GM18870 (cell line): ENCODE measurements around the gene HCST.
"Not testable (repeated sequence)": the region's sequence is repeated elsewhere in the genome, so short reads cannot be mapped to it uniquely, and the experiment has no call there.

ENCODE experiments used
- ATAC-seq: cut with Tn5 transposase; IDR thresholded peaks from one replicate; pipeline ENCODE4 v1.9.1; 2021; ENCODE audit warnings: moderate library complexity; ENCODE audit not compliant: unreplicated experiment

Gene HCST

DNA sequence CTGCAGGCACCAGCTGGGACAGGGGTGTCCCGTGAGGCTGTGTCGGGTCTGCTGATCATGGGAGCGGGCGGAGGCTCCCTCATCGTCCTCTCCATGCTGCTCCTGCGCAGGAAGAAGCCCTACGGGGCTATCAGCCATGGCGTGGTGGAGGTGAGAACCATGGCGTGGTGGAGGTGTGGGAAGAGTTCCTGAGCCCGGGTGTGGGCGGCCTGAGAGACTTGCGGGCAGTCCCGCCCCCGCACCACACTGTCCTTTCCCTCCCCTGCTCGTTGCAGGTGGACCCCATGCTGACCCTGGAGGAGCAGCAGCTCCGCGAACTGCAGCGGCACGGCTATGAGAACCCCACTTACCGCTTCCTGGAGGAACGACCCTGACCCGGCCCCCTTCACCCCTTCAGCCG lies 23.3 kb upstream of the HCST start:
- ATAC-seq = no peak

DNA sequence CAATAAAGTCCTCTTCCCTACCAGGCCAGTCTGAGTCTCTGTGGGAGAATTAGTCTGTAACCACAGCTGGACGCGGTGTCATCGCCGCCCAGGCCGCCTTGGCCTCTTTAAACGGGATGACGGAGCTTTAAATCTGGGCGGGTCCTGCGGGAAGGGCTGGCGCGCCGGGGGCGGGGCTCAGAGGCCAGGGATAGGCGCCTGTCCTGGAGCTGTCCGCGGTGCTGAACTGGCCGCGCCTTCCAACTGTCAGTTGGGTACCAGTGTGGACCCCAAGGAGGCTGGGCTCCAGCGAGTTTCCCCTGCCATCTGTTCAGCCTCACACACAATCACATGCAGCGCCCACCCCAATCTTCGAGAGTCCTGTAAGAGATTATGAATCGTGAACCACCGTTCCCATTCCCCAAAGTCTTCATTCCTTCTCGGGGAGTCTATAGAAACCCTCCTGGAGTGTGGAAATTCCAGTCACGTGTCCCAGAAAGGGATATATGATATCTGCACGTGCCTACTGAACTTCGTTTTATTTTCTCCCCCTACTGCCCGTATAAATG lies 22.5 kb upstream of the HCST start:
- no peak for ATAC-seq

DNA sequence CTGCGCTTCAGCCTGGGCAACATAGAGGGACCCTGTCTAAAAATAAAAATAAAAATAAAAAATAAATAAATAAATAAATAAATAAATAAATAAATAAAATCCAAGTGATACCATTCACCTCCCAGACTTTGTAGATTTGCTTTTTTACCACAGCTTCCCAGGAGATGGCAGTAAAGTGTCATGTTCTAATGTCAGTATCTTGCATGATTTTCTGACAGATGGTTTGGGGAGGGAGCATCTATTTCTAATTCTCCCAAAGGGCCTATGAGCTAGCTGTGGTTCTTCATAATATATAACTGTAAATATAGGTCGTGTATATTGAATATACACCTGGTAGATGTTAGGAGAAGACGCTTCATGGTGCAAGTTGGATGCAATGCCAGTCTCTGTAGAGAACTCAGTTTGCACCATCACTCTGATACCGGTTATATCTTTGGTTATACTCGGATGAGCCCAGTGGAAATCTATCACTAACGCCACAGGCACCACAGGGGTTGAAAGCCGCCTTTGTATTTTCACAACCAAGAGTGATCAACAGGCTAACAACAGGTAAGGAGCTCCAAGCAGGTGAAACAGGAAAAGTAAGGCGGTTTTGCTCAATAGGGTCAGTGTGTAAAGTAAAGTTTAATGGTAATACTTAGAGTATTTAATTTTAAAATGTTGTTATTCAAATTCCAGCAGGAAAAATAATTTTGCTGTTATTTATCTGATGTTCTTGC lies 20.1 kb upstream of the HCST start:
- ATAC-seq = no peak

DNA sequence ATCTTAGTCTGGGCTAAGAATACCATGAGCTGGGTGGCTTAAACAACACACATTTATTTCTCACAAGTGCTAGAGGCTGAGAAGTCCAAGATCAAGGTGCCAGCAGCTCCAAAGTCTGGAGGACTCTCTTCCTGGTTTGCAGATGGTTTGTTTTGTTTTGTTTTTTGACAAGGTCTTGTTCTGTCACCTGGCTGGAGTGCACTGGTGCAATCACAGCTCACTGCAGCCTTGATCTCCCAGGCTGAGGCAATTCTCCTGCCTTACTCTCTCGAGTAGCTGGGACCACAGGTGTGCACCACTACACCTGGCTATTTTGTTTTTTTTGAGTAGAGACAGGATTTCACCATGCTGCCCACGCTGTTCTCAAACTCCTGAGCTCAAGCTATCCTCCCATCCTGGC lies 18.4 kb upstream of the HCST start:
- no peak for ATAC-seq

DNA sequence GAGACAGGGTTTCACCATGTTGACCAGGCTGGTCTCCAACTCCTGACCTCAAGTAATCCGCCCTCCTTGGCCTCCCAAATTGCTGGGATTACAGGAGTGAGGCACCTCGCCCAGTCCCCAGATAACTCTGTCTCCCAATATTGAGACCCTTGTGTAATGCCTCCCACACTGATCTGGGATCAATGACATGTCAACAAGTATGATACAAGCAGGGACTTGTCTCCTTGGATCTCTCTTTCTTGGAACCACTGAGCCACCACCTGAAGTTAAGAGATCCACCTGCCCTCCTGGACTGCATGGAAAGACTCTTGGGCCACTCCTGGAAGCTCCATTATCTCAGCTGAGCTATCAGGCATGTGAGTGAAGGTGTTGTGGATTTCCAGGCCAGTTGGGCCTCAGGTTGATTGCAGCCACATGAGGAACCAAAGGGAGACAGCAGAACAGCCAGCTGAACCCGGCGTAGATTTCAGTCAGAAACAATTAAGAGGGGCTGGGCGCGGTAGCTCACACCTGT lies 17.0 kb upstream of the HCST start:
- ATAC-seq = no peak

DNA sequence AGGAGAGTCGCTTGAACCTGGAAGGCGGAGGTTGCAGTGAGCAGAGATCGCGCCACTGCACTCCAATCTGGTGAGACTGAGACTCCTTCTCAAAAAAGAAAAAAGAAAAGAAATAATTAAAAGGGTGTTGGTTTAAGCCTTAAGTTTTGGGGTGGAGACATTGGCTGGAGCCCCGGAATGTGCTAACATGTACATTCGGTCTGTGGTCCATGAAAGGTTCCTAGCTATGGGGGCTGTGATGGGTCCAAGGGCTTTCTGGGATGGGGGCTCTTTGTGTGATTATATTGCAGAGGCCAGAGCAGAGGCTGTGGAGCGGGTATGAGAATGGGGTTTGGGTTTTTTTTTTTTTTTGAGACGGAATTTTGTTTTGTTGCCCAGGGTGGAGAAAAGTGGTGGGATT lies 16.4 kb upstream of the HCST start:
- no peak for ATAC-seq

DNA sequence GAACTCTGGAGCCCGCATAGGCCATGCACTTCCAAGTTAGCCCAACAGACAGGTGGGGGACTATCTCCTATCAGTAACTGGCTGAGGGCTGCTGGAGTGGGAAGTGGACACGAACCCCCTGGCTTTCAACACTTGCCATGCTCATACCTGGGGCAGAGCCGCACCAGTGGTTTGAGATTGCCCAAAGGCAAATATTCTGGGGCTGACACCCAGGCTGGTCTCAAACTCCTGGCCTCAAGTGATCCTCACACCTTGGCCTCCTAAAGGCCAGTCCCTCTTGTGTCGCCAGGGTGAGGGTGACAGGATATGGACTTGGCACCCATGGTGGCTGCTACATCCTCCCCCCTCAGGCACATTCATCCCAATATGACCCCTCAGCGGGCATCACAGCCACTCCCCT lies 15.1 kb upstream of the HCST start:
- ATAC-seq = no peak

DNA sequence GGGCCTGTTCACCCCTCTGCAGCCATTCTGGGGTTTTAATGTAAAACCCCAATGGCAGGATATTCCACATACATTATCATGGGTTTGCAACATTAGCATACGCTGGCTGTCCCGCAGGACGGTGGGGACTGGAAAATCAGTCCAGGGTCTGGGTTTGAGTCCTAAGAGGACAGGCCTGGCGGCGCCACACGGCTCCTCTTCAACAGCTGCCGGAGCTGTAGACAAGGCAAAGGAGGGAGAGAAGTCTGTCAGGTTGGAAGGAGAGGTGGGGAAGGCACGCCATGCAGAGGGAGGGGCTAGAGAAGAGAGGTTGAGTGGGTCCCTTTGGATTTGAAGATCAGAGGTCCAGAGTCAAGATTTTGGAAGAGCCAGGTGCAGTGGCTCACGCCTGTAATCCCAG lies 13.9 kb upstream of the HCST start:
- ATAC-seq = no peak

DNA sequence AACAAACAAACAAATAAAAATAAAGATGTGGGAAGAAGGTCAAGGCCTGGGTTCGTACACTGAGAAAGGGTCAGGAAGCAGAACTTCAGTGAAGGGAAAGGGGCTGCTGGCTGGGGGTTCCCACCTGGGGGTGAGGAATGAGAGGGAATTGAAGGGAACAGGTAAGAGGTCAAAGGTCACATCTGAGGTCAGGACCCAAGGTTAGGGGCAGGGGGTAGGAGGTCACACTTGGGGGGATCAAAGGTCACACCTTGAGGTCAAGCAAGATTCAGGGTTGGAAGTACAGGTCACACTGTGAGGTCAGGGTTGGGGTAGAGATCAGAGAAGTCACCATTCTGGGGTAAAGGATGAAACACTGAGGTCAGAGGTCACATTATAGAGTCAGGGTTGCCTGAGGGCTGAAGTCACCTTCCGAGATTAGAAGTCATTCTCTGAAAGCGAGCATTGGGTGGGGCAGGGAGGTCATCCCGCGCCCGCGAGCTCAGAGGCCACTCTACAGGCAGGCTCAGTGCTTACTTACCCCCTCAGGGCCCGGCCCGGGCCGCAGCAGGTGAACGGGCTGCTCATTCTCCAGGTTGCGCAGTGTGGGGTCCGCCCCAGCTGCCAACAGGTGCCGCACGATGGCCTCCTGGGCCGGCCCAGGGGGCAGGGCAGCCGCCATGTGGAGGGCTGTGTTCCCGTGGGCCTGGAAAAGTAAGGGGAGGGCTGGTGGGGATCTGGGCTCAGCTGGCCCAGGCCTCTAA lies 12.8 kb upstream of the HCST start:
- ATAC-seq = no peak

DNA sequence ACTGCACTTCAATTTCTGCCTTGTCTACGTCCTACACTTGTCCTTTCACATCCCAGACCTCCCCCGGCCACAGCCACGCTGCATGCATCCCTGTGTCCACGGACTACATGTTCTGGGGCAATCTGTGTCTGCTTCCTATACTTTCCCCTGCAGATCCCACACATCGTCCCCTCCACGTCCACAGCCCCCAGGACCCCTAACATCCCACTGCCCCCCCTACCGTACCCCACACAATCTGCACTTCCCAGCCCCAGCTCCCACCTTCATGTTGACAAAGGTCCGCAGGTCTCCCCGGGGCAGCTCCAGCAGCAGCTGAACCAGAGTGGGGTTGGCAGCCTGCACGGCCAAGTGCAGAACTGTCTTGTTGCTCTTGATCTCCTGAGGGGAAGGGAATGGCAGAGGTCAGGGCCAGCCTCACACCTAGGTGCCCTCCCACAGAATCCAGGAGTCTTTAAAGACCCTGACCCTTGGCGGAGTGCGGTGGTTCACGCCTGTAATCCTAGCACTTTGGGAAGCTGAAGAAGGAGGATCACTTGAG lies 12.1 kb upstream of the HCST start:
- ATAC-seq = no peak

DNA sequence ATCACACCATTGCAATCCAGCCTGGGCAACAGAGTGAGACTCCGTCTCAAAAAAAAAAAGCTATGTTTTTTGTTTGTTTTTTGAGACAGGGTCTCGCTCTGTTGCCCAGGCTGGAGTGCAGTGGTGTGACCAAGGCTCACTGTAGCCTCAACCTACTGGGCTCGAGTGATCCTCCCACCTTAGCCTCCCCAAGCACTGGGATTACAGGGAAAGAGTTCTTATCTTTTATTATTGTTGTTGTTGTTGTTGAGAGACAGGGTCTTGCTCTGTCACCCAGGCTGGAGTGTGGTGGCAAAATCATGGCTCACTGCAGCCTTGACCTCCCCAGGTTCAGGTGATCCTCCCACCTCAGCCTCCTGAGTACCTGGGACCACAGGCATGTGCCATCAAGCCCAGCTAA lies 10.5 kb upstream of the HCST start:
- not testable (repeated sequence) for ATAC-seq

DNA sequence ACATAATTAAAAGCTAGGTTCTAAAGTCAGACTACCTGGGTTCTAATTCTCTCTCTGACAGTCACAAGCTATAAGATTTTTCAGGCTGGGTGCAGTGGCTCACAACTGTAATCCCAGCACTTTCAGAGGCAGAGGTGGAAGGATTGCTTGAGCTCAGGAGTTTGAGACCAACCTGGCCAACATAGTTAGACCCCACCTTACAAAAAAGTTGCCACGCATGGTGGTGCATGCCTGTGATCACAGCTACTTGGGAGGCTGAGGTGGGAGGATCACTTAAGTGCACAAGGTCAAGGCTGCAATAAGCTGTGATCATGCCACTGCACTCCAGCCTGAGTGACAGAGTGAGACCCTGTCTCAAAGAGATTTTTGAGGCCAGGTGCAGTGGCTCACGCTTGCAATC lies 8.0 kb upstream of the HCST start:
- ATAC-seq = no peak

DNA sequence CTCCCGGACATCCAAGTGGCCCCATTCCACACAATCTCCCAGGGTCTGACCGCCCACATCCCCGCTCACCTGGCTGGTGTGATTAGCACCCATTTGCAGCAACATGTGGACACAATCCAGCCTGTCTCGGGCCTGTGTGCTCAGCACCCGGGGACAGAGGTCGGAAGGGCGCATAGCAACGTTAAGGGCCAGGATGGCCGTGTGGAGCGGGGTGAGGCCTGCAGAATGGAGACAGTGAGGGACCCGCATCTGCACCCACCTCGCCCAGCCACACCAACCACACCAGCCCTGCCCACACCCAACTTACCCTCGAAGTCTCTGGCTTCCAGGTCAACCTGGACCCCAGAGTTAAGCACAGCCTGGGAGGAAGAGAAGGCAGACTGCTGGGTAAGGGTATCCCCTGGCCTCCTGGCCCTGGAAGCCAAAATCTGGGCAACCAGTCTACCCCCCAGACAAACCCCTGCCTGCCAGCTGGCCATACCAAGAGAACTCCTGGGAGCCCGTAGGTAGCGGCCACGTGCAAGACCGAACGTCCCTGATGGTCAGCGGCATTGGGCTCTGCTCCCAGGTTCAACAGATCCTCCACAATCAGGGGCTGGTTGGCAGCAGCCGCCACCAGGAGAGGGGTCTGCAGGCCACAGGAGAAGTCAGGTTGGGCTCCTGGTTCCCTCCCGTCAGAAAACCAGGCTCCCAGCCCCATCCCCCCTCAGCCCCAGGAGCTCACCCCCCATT lies 6.3 kb upstream of the HCST start:
- no peak for ATAC-seq

DNA sequence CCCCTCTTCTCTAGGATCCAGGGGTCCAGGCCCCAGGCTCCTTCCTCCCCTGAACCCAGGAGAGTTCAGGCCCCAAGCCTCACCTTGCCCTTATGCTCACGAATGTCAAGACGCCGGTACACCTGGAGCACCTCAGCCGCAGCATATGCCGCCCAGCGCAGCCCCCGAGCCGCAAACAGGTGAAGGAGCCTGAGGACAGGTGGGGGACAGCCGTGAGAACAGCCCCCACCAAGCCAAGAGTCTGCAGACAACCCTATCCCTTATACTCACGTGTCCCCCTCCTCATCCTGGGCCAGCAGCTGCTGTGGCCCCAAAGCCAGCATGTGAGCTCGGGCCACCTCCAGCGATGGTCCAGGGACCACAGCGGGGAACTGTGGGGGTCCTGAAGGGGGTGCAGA lies 5.7 kb upstream of the HCST start:
- ATAC-seq = no peak

DNA sequence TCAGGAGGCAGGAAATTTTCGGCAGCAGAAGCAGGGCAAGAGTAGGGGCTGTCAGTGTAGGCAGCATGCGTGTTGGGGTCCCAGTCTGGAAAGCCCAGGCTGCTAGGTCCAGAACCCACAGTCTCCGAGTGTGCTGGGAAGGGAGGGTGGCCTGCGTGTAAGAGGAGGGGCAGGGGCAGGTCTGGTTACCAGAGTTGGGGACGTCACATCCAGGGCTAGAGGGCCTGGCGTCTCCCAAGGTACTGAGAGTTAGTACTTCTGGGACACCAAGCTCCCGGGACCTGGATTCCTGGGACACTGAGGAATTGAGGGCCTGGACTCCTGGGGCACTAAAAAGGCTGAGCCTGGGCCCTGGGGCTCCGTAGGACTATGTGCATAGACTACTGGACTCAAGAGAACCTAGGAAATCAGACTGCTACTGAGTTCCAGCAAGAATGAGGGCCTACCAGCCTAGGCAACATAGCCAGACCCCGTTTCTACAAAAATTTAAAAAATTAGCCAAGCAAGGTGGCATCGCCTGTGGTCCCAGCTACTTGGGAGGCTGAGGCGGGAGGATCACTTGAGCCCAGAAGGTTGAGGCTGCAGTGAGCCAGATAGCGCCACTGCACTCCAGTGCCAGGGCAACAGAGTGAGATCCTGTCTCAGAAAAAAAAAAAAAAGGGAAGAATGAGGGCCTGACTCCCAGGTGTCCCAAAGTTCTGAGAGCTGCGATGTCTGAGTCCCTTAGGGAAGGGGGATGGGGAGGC lies 4.5 kb upstream of the HCST start:
- ATAC-seq = no peak

DNA sequence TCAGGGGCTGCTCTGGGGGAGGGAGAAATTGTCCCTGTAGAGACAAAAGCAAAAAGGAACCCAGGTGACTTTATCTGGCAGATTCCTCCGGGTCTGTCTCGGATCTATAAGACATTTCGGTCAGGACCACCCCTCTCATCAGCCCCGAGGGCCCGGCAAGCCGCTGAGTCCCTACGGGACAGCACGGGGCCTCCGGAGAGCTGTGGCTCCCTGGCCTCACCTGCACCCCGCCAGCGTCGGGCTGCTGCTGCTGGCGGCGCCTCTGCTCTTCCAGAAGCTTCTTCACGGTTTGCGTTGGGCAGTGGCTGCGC lies 3.9 kb upstream of the HCST start:
- no peak for ATAC-seq

DNA sequence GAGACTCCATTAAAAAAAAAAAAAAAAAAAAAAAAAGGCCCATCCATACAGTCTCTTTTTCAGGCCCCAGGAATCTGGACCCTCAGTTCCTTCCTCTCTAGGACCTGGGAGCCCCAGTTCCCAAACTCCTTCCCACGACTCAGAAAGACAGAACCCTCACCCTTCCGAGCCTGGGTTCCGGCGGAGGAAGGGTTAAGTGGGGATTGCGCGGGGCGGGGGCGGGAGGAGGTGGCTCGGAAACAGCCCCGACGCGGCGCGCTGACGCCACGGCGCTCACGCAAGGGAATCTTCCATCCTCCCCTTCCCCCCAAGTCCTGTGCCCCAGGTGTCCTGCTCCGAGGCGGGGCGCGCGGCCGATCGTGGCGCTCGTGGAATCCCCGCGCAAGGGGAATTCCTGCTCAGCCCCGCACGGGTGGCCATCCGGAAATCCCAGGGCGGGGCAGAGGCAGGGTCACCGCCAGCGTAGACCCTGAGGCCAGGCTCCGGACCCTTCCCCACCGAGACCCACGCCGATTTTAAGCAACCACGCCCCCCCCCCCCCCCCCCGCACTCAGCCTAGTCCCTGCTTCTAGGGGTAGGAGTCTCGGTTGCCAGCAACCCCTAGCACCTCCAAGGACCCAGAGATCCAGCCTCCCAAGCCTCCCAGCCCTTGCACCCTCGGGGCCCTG lies 2.6 kb upstream of the HCST start:
- ATAC-seq = no peak

DNA sequence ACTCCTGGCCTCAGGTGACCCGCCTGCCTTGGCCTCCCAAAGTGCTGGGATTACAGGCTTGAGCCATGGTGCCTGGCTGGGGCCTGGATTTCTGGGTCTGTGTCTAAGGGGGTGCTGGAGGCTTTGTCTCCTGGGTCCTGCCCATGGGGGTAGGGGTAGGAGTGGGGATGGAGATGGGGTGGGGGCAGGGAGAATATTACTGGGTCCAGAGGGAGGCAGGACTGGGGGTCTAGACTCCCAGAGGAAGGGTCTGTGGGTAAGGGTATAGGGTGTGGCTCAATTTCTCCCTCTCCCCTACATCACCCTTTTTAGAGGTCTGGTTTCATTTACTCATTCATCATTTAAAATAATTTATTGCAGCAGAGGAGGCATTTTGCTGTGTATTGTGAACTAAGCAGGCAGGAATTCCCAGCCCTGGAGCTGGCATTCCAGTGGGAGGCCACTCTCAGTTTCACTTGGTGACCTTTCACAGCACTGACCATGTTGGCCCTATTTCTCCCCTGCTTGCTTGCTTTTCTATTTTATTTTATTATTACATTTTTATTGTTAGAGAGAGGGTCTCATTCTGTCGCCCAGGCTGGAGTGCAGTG lies 1.2 kb upstream of the HCST start:
- no peak for ATAC-seq

DNA sequence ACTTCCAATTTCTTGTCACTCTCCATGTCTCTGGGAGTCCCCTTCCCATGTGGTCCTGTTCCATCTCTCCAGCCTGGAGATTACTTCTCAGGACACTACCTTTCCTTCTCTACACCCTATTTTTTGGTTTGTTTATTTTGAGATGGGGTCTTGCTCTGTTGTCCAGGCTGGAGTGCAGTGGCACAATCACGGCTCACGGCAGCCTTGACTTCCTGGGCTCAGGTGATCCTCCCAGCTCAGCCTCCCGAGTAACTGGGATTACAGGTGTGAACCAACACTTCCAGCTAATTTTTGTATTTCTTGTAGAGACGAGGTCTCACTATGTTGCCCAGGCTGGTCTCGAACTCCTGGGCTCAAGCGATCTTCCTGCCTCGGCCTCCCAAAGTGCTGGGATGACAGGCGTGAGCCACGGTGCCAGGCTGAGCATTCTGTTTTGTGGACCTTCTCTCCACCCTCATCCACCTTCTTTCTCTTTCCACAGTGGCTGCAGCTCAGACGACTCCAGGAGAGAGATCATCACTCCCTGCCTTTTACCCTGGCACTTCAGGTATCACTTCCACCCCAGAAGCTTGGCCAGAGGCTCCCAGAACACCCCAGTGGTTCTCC lies 644 bp downstream of the HCST start:
- no peak for ATAC-seq
